G401 (cell line): ENCODE measurements around the gene CRYZL1. TPM values are rescaled to one million over a fixed set of nuclear protein-coding genes. Genes with fewer than 3 reads are reported as not detected.
A peak's percentile ranks its signal among the peaks of the same experiment; 100 is the strongest.

Experiments
- DNase-seq: peaks from one replicate; pipeline ENCODE4 v3.0.0-alpha.2; 2015; ENCODE audit warnings: low spot score
- in situ Hi-C: cut with HindIII; loops from 2 replicates; pipeline ENCODE4 v1.10.0; 2016; ENCODE audit warnings: low sequenced_read_pairs, mixed read lengths
- total RNA-seq: library from RNA; depleted of rRNA; stranded (reverse); fragments of >200 nt; shearing (Covaris generic); gene quantifications from 2 replicates; pipeline ENCODE4 v1.2.3, GENCODE V29; 2014; rRNA removed

The CRYZL1 gene
- total RNA-seq, 1 experiment from 2014 or later, result 13.1 TPM

GRCh38 chr21:33549848-33550771 is 91.4 kb downstream of the CRYZL1 start:
- in situ Hi-C loops, result no loop called here
- no peak for DNase-seq

GRCh38 chr21:33546086-33546485 is 95.5 kb downstream of the CRYZL1 start:
- no peak for DNase-seq
- in situ Hi-C loops, result no loop called here

GRCh38 chr21:33544451-33545195 is 96.9 kb downstream of the CRYZL1 start:
- in situ Hi-C loops, result no loop called here
- no peak for DNase-seq

GRCh38 chr21:33543505-33544129 is 97.9 kb downstream of the CRYZL1 start:
- DNase-seq, result no peak
- in situ Hi-C loops, result no loop called here

GRCh38 chr21:33542640-33543504 is 98.7 kb downstream of the CRYZL1 start, which contains the start of gene SON:
Gene SON, plus strand, starts transcription at chr21:33543038. Its CDS starts 55 bp downstream, at chr21:33543093.
- in situ Hi-C loops, result no loop called here
- peak; percentile 99 for DNase-seq

GRCh38 chr21:33541756-33542639 is 99.5 kb downstream of the CRYZL1 start, which contains the start of gene GART:
Gene GART, minus strand, starts transcription at chr21:33542117. Its CDS starts 2,802 bp downstream, at chr21:33539315.
- DNase-seq, result peak; percentile 85
- in situ Hi-C loops, result no loop called here

- DNase-seq, result no peak
- in situ Hi-C loops, result no loop called here
These were observed 100.3 kb downstream of the CRYZL1 start for GRCh38 chr21:33541105-33541711.

GRCh38 chr21:33540711-33541104 is 100.8 kb downstream of the CRYZL1 start:
- DNase-seq, result no peak
- in situ Hi-C loops, result no loop called here

- in situ Hi-C loops, result no loop called here
- no peak for DNase-seq
These were observed 101.9 kb downstream of the CRYZL1 start for GRCh38 chr21:33539616-33540015.

Other genes with a start within 250 kb of the CRYZL1 start
- 61.2 and 66.8 TPM in 2 replicates for gene IFNGR2, start 238.3 kb downstream of the CRYZL1 start, total RNA-seq
- gene TMEM50B, start 161.8 kb downstream of the CRYZL1 start, total RNA-seq, result 24.6 and 28.0 TPM in 2 replicates
- 0.49 and 3.8 TPM in 2 replicates for gene DNAJC28, start 150.0 kb downstream of the CRYZL1 start, total RNA-seq
- gene GART, start 99.6 kb downstream of the CRYZL1 start, total RNA-seq, result 39.0 and 106 TPM in 2 replicates
- 90.8 and 253 TPM in 2 replicates for gene SON, start 98.7 kb downstream of the CRYZL1 start, total RNA-seq
- 31.8 and 52.2 TPM in 2 replicates for gene DONSON, start 53.1 kb downstream of the CRYZL1 start, total RNA-seq
- gene ITSN1, start 760 bp upstream of the CRYZL1 start, total RNA-seq, result 33.4 and 64.3 TPM in 2 replicates